Measurements from ENCODE around the gene NSD2. TPM values are rescaled to one million over a fixed set of nuclear protein-coding genes. Genes with fewer than 3 reads are reported as not detected.

NSD2 gene
- total and polyA plus RNA-seq, 4 donors = 5.1 to 71.5 (median 11.6) TPM

GRCh38 chr4:1854752-1855151 is 16.4 kb upstream of the NSD2 start:
- H3K4me1 ChIP-seq (ENCODE audit: control insufficient read depth in 4 of 4, insufficient read depth in 4 of 4, low read length in 3 of 4) = peaks cover 6 to 37% (median 28%) of the 10 kb centered on the region in 4 donors

DNA sequence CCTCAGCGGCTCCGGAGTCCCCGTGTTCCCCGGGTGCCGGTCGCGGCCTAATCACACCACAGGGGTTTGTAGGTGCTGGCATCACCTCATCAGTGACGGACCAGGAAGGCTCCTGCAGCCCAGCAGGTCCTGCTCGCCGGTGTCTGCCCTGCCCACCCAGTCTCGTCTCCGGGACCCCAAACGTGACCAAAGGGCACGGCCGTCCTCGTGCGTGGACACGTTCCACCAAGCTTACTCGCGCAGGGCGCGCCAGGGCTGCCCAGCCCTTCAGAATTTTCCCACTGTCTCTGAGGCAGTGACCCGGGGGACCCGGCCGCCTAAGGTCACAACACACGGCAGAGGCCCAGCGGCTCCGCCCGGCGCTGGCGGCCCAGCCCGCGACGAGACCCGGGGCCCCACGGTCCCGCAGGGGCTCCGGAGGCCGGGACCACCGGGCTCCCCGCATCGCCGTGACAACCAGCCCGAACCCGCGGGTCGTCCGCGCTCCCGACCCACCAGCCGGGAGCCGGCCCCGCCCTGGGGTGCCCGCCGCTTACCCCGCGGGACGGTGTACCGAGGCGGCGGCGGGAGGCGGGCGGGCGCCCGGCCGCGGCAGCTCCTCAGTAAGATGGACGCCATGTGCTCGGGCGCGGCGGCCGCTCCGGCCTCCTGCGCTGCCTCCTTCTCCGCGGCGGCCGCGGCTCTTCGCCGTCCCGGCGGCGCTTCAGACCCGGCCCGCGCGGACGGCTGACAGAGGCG is 15.7 kb upstream of the NSD2 start:
- TF ChIP-seq RXRA (IDR thresholded peaks at IDR 0.05) (no peak), REST (IDR thresholded peaks at IDR 0.05) (no peak), YY1 (IDR thresholded peaks at IDR 0.05) (no peak), FOXA1 (IDR thresholded peaks at IDR 0.05) (no peak), GABPA (IDR thresholded peaks at IDR 0.05 in 1 of 2, conservative IDR thresholded peaks at IDR 0.05 in 1 of 2) (no peak), FOXA2 (IDR thresholded peaks at IDR 0.05) (no peak), NR2F2 (IDR thresholded peaks at IDR 0.05) (no peak), EGR1 (IDR thresholded peaks at IDR 0.05; ENCODE audit: low read depth in 2 of 2) (no peak)
- TF ChIP-seq, protein P1, sequence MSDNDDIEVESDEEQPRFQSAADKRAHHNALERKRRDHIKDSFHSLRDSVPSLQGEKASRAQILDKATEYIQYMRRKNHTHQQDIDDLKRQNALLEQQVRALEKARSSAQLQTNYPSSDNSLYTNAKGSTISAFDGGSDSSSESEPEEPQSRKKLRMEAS (IDR thresholded peaks at IDR 0.05) = no peak
- Histone ChIP-seq H3K4me1 (ENCODE audit: control insufficient read depth in 4 of 4, insufficient read depth in 4 of 4, low read length in 3 of 4) (peaks cover 6 to 37% (median 28%) of the 10 kb centered on the region in 4 donors), H3K9me3 (ENCODE audit: control insufficient read depth in 4 of 4, low read length in 3 of 4) (no peaks in the 10 kb centered on the region), H3K27ac (ENCODE audit: low read depth in 1 of 2, low read length in 2 of 2) (peak overlapping the region; percentile 38 to 62), H3K27me3 (ENCODE audit: control insufficient read depth in 4 of 4, insufficient read depth in 4 of 4, low read length in 3 of 4) (no peaks in the 10 kb centered on the region), H3K9ac (ENCODE audit: low read depth in 1 of 2, low read length in 2 of 2) (peak overlapping the region; percentile 33 to 61), H3K36me3 (ENCODE audit: control insufficient read depth in 4 of 4, insufficient read depth in 3 of 4, low read depth in 1 of 4, low read length in 3 of 4) (no peaks in the 10 kb centered on the region), H3K4me3 (ENCODE audit: low read depth in 1 of 3, low read length in 3 of 3) (peak overlapping the region; percentile 88 to 95 (median 93))
- WGBS = under 1% methylated on average over 92 of the region's 92 CpGs
- DNase-seq (ENCODE audit: low spot score) = peak; percentile 49

More at GRCh38 chr4:1854752-1855151, 16.4 kb upstream of the NSD2 start:
- H3K9me3 ChIP-seq (ENCODE audit: control insufficient read depth in 4 of 4, low read length in 3 of 4) = no peaks in the 10 kb centered on the region
- H3K4me3 ChIP-seq (ENCODE audit: low read depth in 1 of 3, low read length in 3 of 3) = peak overlapping the region; percentile 88 to 95 (median 93)
- TF ChIP-seq GABPA (IDR thresholded peaks at IDR 0.05 in 1 of 2, conservative IDR thresholded peaks at IDR 0.05 in 1 of 2) = no peak
- TF ChIP-seq EGR1 (IDR thresholded peaks at IDR 0.05; ENCODE audit: low read depth in 2 of 2) = no peak
- no peak for TF ChIP-seq RXRA (IDR thresholded peaks at IDR 0.05)
- H3K9ac ChIP-seq (ENCODE audit: low read depth in 1 of 2, low read length in 2 of 2) = no peak overlapping the region
- H3K27me3 ChIP-seq (ENCODE audit: control insufficient read depth in 4 of 4, insufficient read depth in 4 of 4, low read length in 3 of 4) = no peaks in the 10 kb centered on the region
- no peak overlapping the region for H3K27ac ChIP-seq (ENCODE audit: low read depth in 1 of 2, low read length in 2 of 2)
- H3K36me3 ChIP-seq (ENCODE audit: control insufficient read depth in 4 of 4, insufficient read depth in 3 of 4, low read depth in 1 of 4, low read length in 3 of 4) = no peaks in the 10 kb centered on the region
- no peak for DNase-seq (ENCODE audit: low spot score)
- whole genome bisulfite sequencing = 67% methylated on average over 1 of the region's 1 CpG

DNA sequence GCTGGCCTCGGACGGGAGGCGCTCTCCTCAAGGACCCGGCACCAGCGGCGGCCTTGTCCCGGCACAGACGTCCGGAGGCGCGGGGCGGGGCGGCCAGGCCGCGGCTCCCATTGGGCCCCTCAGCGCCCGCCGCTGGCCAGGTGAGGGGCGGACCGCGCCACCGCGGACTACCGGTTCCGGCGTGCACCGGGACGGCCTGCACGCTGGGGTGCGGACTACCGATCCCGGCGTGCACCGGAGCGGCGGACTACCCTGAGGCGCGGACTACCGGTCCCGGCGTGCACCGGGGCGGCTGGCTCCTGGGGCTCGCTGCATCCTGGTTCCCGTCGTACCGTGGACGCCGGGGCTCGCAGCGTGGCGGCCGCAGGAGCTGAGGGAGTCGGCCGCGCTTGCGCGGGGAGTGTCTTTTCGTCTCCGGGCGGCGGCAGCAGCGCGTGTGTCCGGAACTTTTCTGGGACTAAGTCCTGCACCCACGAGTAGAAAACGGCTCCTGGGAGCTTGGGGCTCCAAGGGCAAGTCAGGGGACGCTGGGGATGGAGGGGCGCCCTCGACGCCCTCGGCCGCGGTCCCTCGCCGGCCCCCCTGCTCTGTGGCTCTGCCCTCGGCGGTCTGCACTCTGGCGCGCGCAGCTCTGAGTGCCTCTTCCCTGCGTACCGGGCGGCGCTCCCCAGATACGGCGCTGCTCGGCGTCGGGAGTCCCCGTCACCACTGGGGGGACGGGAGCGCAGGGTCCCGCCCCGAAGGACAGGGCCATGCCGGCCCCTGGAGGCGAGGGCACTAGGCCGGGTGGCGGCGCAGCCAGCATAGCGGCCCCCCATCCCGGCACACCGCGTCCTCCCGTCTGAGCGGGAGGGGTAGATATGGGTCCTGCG is 14.9 kb upstream of the NSD2 start, which contains the start of gene LETM1:
Gene LETM1, minus strand, starts transcription at position 86 of the 872 bp plus-strand sequence. CDS start 206 bp downstream, outside the sequence.
- peaks cover 6 to 34% (median 24%) of the 10 kb centered on the region in 4 donors for H3K4me1 ChIP-seq (ENCODE audit: control insufficient read depth in 4 of 4, insufficient read depth in 4 of 4, low read length in 3 of 4)
- WGBS = under 1% methylated on average over 107 of the region's 107 CpGs
- H3K9ac ChIP-seq (ENCODE audit: low read depth in 1 of 2, low read length in 2 of 2) = peak within 1 kb of the TSS; percentile 53 to 61
- TF ChIP-seq RXRA (IDR thresholded peaks at IDR 0.05) = no peak
- TF ChIP-seq CTCF (IDR thresholded peaks at IDR 0.05; ENCODE audit: low read depth, low read length, missing input control) = no peak
- TF ChIP-seq, protein P1 (IDR thresholded peaks at IDR 0.05) = no peak
- TF ChIP-seq FOXA1 (IDR thresholded peaks at IDR 0.05) = no peak
- TF ChIP-seq RAD21 (IDR thresholded peaks at IDR 0.05) = no peak
- TF ChIP-seq JUND (IDR thresholded peaks at IDR 0.05) = no peak
- TF ChIP-seq NR2F2 (IDR thresholded peaks at IDR 0.05) = no peak
- TF ChIP-seq YY1 (IDR thresholded peaks at IDR 0.05) = peak; percentile 73
- TF ChIP-seq, protein P2, sequence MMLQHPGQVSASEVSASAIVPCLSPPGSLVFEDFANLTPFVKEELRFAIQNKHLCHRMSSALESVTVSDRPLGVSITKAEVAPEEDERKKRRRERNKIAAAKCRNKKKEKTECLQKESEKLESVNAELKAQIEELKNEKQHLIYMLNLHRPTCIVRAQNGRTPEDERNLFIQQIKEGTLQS (IDR thresholded peaks at IDR 0.05) = no peak
- TF ChIP-seq HNF4A (conservative IDR thresholded peaks at IDR 0.05) = no peak
- no peak for TF ChIP-seq ZBTB33 (IDR thresholded peaks at IDR 0.05)
- TF ChIP-seq HNF4G (IDR thresholded peaks at IDR 0.05) = no peak

More for the DNA sequence above, 14.9 kb upstream of the NSD2 start, which contains the start of gene LETM1:
- Histone ChIP-seq H3K36me3 (ENCODE audit: control insufficient read depth in 4 of 4, insufficient read depth in 3 of 4, low read depth in 1 of 4, low read length in 3 of 4) (no peaks in the 10 kb centered on the region), H3K4me3 (ENCODE audit: low read depth in 1 of 3, low read length in 3 of 3) (peak within 1 kb of the TSS; percentile 89 to 95 (median 93)), H3K9me3 (ENCODE audit: control insufficient read depth in 4 of 4, low read length in 3 of 4) (no peaks in the 10 kb centered on the region), H3K27me3 (ENCODE audit: control insufficient read depth in 4 of 4, insufficient read depth in 4 of 4, low read length in 3 of 4) (no peaks in the 10 kb centered on the region), H3K27ac (ENCODE audit: low read depth in 1 of 2, low read length in 2 of 2) (peak within 1 kb of the TSS; percentile 56 to 62)
- peak; percentile 92 for DNase-seq (ENCODE audit: low spot score)

Data from liver (tissue), 9 donors.